Caco-2 (cell line): ENCODE results near the gene PROSER3. TPM values are rescaled to one million over a fixed set of nuclear protein-coding genes. Genes with fewer than 3 reads are reported as not detected.
A peak's percentile ranks its signal among the peaks of the same experiment; 100 is the strongest.

Experiments
- BruUV-seq: library from RNA; stranded (reverse); fragments of 400-500 nt; replicated peaks from 2 replicates; lab custom pipeline; 2021; lab: Mats Ljungman, UMichigan
- CTCF ChIA-PET: fragments of 300-600 bp; sonication (Branson Sonifier 250); formaldehyde crosslinking; loops from one replicate; lab custom pipeline; 2022; ENCODE audit warnings: antibody characterized with exemption; lab: Charles Lee
- POLR2A ChIA-PET: fragments of 300-600 bp; sonication (Branson Sonifier 250); formaldehyde crosslinking; loops from one replicate; lab custom pipeline; 2022; ENCODE audit warnings: antibody characterized with exemption; lab: Charles Lee
- DNase-seq, 2 experiments: peaks; one replicate each; pipeline versions ENCODE4 v3.0.0 to v3.0.0-alpha.2; 2020 to 2022
- H3K27me3 ChIP-seq: replicated peaks from 2 replicates; pipeline ENCODE4 v1.6.0; 2011; ENCODE audit warnings: low read length; ENCODE audit not compliant: control insufficient read depth, insufficient read depth
- H3K36me3 ChIP-seq: 2 replicates; pipeline ENCODE4 v1.5.1; 2011; ENCODE audit warnings: low read length; ENCODE audit not compliant: control insufficient read depth, insufficient read depth
- H3K4me1 ChIP-seq: fragments of 250-450 bp; sonication (Bioruptor Pico); 2 replicates; pipeline ENCODE4 v1.5.1; 2020; ENCODE audit warnings: mild to moderate bottlenecking
- H3K4me3 ChIP-seq: 2 replicates; pipeline ENCODE4 v1.5.1; 2011; ENCODE audit warnings: low read depth, mild to moderate bottlenecking, control low read depth, low read length
- H3K9me3 ChIP-seq: fragments of 250-450 bp; sonication (Bioruptor Pico); 2 replicates; pipeline ENCODE4 v1.5.1; 2020; ENCODE audit warnings: mild to moderate bottlenecking, moderate library complexity
- H3K27ac Mint-ChIP-seq: one replicate; pipeline ENCODE4 v1.8.0; 2022; ENCODE audit warnings: mixed read lengths; ENCODE audit not compliant: unreplicated experiment
- H3K27me3 Mint-ChIP-seq: one replicate; pipeline ENCODE4 v1.8.0; 2022; ENCODE audit warnings: mixed read lengths; ENCODE audit not compliant: insufficient read depth, unreplicated experiment
- H3K36me3 Mint-ChIP-seq: one replicate; pipeline ENCODE4 v1.8.0; 2022; ENCODE audit warnings: mild to moderate bottlenecking, mixed read lengths; ENCODE audit not compliant: insufficient read depth, unreplicated experiment
- H3K4me1 Mint-ChIP-seq: one replicate; pipeline ENCODE4 v1.8.0; 2022; ENCODE audit warnings: low read depth, mixed read lengths; ENCODE audit not compliant: unreplicated experiment
- H3K4me3 Mint-ChIP-seq: one replicate; pipeline ENCODE4 v1.8.0; 2022; ENCODE audit warnings: mild to moderate bottlenecking, moderate library complexity, mixed read lengths; ENCODE audit not compliant: unreplicated experiment
- H3K9me3 Mint-ChIP-seq: one replicate; pipeline ENCODE4 v1.8.0; 2022; ENCODE audit warnings: mixed read lengths; ENCODE audit not compliant: unreplicated experiment
- intact Hi-C: fragments of 100-400 bp; cut with micrococcal nuclease; formaldehyde crosslinking; loops from one replicate; pipeline ENCODE4 v1.10.0; 2022; ENCODE audit not compliant: unreplicated experiment
- total RNA-seq: library from RNA; stranded (reverse); gene quantifications from 2 replicates; pipeline ENCODE4 v1.2.3, GENCODE V29; 2022
- TF ChIP-seq, protein P1 (sequence below), 2 experiments: fragments of 200-600 bp in 1 of 2; IDR thresholded peaks; 1 replicate in 1 of 2; 2 replicates in 1 of 2; pipeline versions ENCODE4 v1.5.1 to v1.8.0; 2011 to 2022; ENCODE audit warnings: antibody characterized with exemption in 1 of 2, control low read depth in 1 of 2, inconsistent platforms in 1 of 2, low read depth in 1 of 2, low read length in 1 of 2, mild to moderate bottlenecking in 1 of 2, moderate library complexity in 1 of 2; ENCODE audit not compliant: insufficient read depth in 1 of 2, severe bottlenecking in 1 of 2, unreplicated experiment in 1 of 2

Gene PROSER3
- total RNA-seq, 1 experiment from 2014 or later, result 34.6 TPM

DNA sequence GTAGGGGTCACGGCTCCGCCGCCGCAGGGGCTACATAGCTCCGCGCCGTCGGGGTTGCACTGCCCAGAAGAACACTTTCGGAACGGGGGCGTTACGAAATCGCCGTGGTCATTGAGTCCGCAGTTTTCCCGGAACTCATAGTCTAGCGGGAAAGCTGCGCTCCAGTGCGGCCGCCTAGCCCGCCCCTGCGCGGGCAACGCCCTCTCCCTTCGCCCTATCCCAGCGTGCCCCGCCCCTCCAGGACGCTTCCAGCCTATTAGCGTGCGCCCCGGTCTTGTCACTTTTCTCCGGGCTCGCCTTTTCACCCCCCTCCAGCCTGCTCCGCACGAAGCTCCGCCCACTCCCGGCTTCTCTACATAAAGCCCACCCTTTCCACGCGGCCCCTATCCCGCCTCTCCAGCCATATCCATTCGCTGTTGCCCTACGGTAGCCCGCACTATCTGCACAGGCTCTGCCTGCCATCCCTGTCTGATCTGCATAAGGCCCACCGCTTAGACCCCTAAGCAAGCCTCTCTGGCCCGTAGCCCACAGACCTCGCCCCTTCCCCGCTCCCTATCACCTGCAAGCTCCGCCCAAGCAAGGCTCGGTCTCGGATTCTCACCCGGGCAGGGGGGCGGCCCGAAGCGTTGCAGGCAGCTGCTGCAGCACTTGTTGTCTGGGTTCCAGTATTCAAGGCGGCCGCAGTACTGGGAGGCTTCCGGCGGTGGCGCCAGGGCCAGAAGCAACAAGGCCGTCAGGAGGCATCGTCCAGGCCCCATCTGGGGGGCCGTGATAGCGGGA, 17.4 kb upstream of the PROSER3 start:
- TF ChIP-seq, protein P1, sequence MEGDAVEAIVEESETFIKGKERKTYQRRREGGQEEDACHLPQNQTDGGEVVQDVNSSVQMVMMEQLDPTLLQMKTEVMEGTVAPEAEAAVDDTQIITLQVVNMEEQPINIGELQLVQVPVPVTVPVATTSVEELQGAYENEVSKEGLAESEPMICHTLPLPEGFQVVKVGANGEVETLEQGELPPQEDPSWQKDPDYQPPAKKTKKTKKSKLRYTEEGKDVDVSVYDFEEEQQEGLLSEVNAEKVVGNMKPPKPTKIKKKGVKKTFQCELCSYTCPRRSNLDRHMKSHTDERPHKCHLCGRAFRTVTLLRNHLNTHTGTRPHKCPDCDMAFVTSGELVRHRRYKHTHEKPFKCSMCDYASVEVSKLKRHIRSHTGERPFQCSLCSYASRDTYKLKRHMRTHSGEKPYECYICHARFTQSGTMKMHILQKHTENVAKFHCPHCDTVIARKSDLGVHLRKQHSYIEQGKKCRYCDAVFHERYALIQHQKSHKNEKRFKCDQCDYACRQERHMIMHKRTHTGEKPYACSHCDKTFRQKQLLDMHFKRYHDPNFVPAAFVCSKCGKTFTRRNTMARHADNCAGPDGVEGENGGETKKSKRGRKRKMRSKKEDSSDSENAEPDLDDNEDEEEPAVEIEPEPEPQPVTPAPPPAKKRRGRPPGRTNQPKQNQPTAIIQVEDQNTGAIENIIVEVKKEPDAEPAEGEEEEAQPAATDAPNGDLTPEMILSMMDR (IDR thresholded peaks at IDR 0.05; ENCODE audit: insufficient read depth in 1 of 2, low read depth in 1 of 2, low read length in 1 of 2, severe bottlenecking in 1 of 2, unreplicated experiment in 1 of 2), result peak; percentile 22 to 45
- CTCF ChIA-PET, result interaction anchor here (0.5 to 1.2 kb wide), 14 partner anchors 8 to 477 kb away, joined by 3 to 13 read pairs (median 4); partner anchors contain the start of gene LIN37
- H3K27me3 Mint-ChIP-seq, result no peaks in the 10 kb centered on the region
- POLR2A ChIA-PET, result interaction anchor here (0.6 to 1.2 kb wide), 9 partner anchors 8 to 191 kb away, joined by 3 to 7 read pairs (median 4); partner anchors contain the start of genes COX6B1 and LIN37
- H3K4me3 ChIP-seq, result peak overlapping the region; percentile 58
- H3K27me3 ChIP-seq, result no peaks in the 10 kb centered on the region
- peak; percentile 99 for DNase-seq
- peak overlapping the region; percentile 97 for H3K4me3 Mint-ChIP-seq
- peaks cover 75% of the 10 kb centered on the region for H3K36me3 Mint-ChIP-seq
- peaks cover 8% of the 10 kb centered on the region; the same call in 1 of the 2 replicates for H3K36me3 ChIP-seq
- no peaks in the 10 kb centered on the region for H3K9me3 Mint-ChIP-seq
- intact Hi-C loops, result loop anchor here (1.0 to 2.0 kb wide), 2 partner anchors 23 to 48 kb away; no protein-coding TSS in a partner anchor
- no peaks in the 10 kb centered on the region for H3K9me3 ChIP-seq
- H3K4me1 Mint-ChIP-seq, result peaks cover 11% of the 10 kb centered on the region
- no TSS peak for BruUV-seq
- H3K4me1 ChIP-seq, result peaks cover 8% of the 10 kb centered on the region; the same call in 1 of the 2 replicates
- H3K27ac Mint-ChIP-seq, result peak overlapping the region; percentile 87

DNA sequence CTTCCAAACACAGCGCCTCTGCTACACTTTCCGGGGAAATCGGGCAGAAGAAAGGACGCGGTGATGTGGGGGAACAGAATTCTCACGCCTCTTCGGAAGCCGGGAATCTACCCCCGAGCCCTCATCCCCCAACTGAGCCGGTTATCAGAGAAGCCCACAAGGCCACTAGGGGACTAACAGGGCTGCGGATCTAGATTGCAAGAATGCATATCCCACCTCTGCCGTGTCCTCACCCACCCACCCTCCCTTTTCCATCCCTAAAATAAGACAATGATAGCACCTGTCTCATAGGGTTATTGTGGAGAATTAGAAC, 16.8 kb upstream of the PROSER3 start:
- H3K4me3 Mint-ChIP-seq, result peak overlapping the region; percentile 97
- no TSS peak for BruUV-seq
- no peak for DNase-seq
- H3K9me3 Mint-ChIP-seq, result no peaks in the 10 kb centered on the region
- Histone ChIP-seq H3K4me1 (peaks cover 8% of the 10 kb centered on the region; the same call in 1 of the 2 replicates), H3K27me3 (no peaks in the 10 kb centered on the region), H3K36me3 (peaks cover 8% of the 10 kb centered on the region; the same call in 1 of the 2 replicates), H3K4me3 (peak overlapping the region; percentile 58), H3K9me3 (no peaks in the 10 kb centered on the region)
- TF ChIP-seq, protein P1 (IDR thresholded peaks at IDR 0.05; ENCODE audit: insufficient read depth in 1 of 2, low read depth in 1 of 2, low read length in 1 of 2, severe bottlenecking in 1 of 2, unreplicated experiment in 1 of 2), result peak in 1 of 2 experiments; percentile 14
- H3K36me3 Mint-ChIP-seq, result peaks cover 73% of the 10 kb centered on the region
- H3K27ac Mint-ChIP-seq, result peak overlapping the region; percentile 87
- intact Hi-C loops, result loop anchor here (2.0 kb wide), 1 partner anchor 48 kb away; no protein-coding TSS in a partner anchor
- peaks cover 11% of the 10 kb centered on the region for H3K4me1 Mint-ChIP-seq
- ChIA-PET CTCF (interaction anchor here (0.5 to 1.2 kb wide), 11 partner anchors 15 to 477 kb away, joined by 3 to 13 read pairs (median 5); no protein-coding TSS in a partner anchor), POLR2A (interaction anchor here (0.6 to 1.2 kb wide), 7 partner anchors 11 to 190 kb away, joined by 3 to 7 read pairs (median 4); partner anchors contain the start of gene COX6B1)
- H3K27me3 Mint-ChIP-seq, result no peaks in the 10 kb centered on the region

DNA sequence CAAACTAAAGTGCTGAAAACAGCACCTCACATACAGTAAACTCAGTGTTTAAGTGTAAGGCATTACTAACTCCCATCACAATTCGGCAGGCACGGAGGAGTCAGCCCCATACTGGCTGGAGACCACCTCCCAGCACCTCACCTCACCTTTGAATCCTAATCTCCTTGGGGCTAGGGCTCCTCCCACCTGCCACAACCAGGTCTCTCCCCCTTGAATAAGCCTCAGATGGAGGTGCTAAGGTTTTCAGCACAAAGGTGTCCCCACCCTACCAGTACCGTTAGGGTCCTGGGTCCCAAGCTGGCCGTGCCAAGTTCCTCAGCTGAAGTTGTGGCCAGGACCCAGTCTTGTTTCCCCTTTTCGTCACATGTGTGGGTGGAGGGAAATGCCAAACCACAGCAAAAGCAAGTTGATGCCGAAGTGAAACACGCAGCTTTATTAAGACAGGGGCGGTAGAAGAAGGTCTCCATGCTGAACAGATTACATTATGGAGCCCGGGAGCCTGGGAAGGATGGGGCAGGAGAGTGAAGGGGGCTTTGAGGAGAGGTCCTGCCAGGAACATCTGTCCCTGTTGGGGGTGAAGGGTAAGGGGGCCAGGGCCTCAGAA, 15.8 kb upstream of the PROSER3 start, which contains the start of gene IGFLR1:
TSS of gene IGFLR1 (minus strand) at position 332 of the 604 bp plus-strand sequence. CDS start 1,272 bp downstream, outside the sequence.
- no peak for DNase-seq
- Mint-ChIP-seq H3K4me3 (peak within 1 kb of the TSS; percentile 97), H3K36me3 (peaks cover 64% of the 10 kb centered on the region), H3K4me1 (peaks cover 11% of the 10 kb centered on the region), H3K27ac (peak within 1 kb of the TSS; percentile 87), H3K9me3 (no peaks in the 10 kb centered on the region), H3K27me3 (no peaks in the 10 kb centered on the region)
- Histone ChIP-seq H3K36me3 (peaks cover 6% of the 10 kb centered on the region; the same call in 1 of the 2 replicates), H3K4me1 (peaks cover 8% of the 10 kb centered on the region; the same call in 1 of the 2 replicates), H3K27me3 (no peaks in the 10 kb centered on the region), H3K9me3 (no peaks in the 10 kb centered on the region), H3K4me3 (peak within 1 kb of the TSS; percentile 58)
- CTCF ChIA-PET, result no interaction called here
- intact Hi-C loops, result no loop called here
- POLR2A ChIA-PET, result no interaction called here
- TF ChIP-seq, protein P1 (IDR thresholded peaks at IDR 0.05; ENCODE audit: insufficient read depth in 1 of 2, low read depth in 1 of 2, low read length in 1 of 2, severe bottlenecking in 1 of 2, unreplicated experiment in 1 of 2), result no peak
- BruUV-seq, result no TSS peak
